ENCODE results near the gene MAP10.

Gene MAP10

GRCh38 chr1:232856541-232856940 is 51.3 kb downstream of the MAP10 start:
- DNase-seq (ENCODE audit: low read depth in 2 of 2) = no peak

Measured in stimulated activated CD4-positive, alpha-beta T cell treated with anti-CD3 and anti-CD28 coated beads, Interleukin-15, amount 100 ng/mL, for 48 hours (primary cell).